Fibroblast of villous mesenchyme (primary cell): ENCODE measurements around the gene TCEAL7. TPM values are rescaled to one million over a fixed set of nuclear protein-coding genes. Genes with fewer than 3 reads are reported as not detected.
"Not testable (repeated sequence)": the region's sequence is repeated elsewhere in the genome, so short reads cannot be mapped to it uniquely, and the experiment has no call there.

Experiments used
- DNase-seq: peaks from one replicate; pipeline ENCODE4 v3.0.0-alpha.2; 2010; ENCODE audit warnings: low read depth
- H3K4me3 ChIP-seq: 2 replicates; pipeline ENCODE4 v1.5.1; 2011; ENCODE audit warnings: low read depth, mild to moderate bottlenecking, low read length
- total RNA-seq: library from RNA; depleted of rRNA; stranded (reverse); fragments of >200 nt; gene quantifications from 2 replicates; pipeline ENCODE4 v1.2.3, GENCODE V29; 2012
- TF ChIP-seq, protein P1 (sequence below): IDR thresholded peaks from 2 replicates; pipeline ENCODE4 v1.5.1; 2012; ENCODE audit warnings: low read depth, mild to moderate bottlenecking, low read length; ENCODE audit not compliant: insufficient read depth

The TCEAL7 gene, protein sequence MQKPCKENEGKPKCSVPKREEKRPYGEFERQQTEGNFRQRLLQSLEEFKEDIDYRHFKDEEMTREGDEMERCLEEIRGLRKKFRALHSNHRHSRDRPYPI
- 37.0 and 44.5 TPM in 2 replicates for total RNA-seq

DNA sequence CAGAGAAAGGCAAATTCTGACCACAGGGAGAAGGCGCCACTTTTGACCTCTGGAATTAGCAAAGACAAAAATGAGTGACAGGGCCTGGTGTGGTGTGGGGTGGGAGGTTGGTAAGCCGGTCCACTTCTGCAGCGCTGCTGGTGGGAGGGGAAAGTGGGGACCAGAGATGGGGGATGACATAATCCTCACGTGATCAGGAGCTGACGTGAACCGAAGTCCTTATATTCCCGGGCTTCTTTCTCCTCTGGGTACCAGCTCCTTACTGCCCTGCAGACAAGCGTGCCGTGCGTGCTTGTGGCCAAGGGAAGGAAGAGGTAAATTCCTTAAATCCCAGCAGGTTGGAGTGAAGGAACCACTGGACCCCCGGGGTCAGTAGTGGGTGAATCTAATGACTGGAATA, at the start of gene TCEAL7:
Gene TCEAL7 (plus strand): TSS at position 249 of the 400 bp plus-strand sequence. CDS start 1,165 bp downstream, outside the sequence.
- TF ChIP-seq, protein P1, sequence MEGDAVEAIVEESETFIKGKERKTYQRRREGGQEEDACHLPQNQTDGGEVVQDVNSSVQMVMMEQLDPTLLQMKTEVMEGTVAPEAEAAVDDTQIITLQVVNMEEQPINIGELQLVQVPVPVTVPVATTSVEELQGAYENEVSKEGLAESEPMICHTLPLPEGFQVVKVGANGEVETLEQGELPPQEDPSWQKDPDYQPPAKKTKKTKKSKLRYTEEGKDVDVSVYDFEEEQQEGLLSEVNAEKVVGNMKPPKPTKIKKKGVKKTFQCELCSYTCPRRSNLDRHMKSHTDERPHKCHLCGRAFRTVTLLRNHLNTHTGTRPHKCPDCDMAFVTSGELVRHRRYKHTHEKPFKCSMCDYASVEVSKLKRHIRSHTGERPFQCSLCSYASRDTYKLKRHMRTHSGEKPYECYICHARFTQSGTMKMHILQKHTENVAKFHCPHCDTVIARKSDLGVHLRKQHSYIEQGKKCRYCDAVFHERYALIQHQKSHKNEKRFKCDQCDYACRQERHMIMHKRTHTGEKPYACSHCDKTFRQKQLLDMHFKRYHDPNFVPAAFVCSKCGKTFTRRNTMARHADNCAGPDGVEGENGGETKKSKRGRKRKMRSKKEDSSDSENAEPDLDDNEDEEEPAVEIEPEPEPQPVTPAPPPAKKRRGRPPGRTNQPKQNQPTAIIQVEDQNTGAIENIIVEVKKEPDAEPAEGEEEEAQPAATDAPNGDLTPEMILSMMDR, result no peak
- peak; percentile 31 for DNase-seq
- peak within 1 kb of the TSS; percentile 40 for H3K4me3 ChIP-seq

DNA sequence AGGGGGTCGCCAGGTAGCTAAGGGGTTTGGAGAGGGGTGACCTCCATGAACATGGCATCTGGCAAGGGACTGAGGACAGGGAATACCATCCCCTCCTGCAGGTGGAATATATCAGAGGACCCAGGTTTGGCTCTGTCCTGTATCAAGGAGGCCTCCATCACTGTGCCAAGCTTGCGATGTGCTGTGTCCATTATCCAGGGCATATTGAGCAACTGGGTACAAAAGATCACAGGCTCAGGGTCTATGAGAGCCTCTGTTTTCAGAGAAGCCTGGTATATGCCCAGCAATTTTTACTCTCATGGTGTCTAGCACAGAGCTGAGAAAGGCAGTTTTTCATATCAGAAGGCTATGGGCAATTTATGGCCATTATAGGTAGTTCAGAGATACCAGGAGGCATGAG, 36.9 kb upstream of the TCEAL7 start:
- H3K4me3 ChIP-seq, result no peak overlapping the region
- no peak for DNase-seq
- TF ChIP-seq, protein P1, result no peak

DNA sequence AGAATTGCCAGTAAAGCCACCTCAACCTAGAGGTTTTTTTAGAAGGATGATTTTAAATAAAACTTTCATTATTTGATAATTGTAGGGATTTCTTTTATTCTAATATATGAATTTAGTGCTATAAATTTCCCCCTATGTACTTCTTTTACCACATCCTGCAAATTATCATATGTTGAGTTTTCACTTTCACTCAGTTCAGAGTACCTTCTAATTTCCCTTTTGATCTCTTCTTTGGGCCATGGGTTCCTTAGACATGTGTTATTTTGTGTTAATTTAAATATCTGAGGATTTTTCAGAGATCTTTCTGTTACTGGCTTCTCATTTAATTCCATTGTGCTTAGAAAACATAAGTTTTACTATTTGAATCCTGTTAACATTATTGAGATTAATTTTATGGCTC, 25.3 kb upstream of the TCEAL7 start:
- DNase-seq, result no peak
- H3K4me3 ChIP-seq, result no peak overlapping the region
- TF ChIP-seq, protein P1, result no peak

DNA sequence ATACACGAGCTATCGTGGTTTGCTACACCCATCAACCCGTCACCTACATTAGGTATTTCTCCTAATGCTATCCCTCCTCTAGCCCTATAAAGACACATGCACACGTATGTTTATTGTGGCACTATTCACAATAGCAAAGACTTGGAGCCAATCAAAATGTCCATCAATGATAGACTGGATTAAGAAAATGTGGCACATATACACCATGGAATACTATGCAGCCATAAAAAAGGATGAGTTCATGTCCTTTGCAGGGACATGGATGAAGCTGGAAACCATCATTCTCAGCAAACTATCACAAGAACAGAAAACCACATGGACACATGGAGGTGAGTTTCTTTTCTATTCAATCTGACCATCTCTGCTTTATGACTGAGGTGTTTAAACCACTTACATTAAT, 24.4 kb upstream of the TCEAL7 start:
- not testable (repeated sequence) for DNase-seq

DNA sequence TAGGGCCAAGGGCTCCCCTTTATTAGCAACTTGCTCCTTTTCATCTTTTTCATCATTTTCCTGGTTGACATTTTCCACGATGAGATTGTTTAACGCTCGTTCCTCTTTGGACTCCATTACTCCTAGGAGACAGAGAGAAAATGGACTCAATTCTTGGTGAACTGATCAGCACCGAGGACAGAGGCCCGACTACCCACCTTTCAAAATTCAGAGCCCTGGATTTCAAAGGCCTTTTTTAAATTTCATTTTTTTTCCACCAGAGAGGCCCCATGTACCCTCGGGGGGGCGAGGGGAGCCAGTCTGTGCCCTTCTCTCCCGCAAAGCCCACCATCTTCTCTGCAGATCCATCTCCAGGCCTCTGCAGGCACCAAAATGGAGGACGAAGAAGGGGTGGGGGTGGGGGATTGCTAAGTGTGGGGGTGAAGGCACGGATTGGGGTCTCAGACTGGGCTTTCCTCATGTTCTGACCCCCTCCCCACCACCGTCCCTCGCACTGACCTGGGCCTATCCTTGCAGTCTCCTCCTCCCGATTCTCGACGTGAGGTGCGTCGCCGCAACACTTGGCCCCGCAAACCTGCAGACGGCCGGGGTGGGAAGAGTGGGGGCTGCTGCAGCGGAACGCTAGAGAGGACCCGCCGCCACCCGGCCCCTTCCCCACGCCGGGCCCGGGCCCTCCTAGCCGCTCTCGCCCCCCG, 20.0 kb upstream of the TCEAL7 start:
- H3K4me3 ChIP-seq, result peak overlapping the region; percentile 44
- TF ChIP-seq, protein P1, result no peak
- DNase-seq, result no peak

More for the DNA sequence above, 24.4 kb upstream of the TCEAL7 start:
- H3K4me3 ChIP-seq, result not testable (repeated sequence)

DNA sequence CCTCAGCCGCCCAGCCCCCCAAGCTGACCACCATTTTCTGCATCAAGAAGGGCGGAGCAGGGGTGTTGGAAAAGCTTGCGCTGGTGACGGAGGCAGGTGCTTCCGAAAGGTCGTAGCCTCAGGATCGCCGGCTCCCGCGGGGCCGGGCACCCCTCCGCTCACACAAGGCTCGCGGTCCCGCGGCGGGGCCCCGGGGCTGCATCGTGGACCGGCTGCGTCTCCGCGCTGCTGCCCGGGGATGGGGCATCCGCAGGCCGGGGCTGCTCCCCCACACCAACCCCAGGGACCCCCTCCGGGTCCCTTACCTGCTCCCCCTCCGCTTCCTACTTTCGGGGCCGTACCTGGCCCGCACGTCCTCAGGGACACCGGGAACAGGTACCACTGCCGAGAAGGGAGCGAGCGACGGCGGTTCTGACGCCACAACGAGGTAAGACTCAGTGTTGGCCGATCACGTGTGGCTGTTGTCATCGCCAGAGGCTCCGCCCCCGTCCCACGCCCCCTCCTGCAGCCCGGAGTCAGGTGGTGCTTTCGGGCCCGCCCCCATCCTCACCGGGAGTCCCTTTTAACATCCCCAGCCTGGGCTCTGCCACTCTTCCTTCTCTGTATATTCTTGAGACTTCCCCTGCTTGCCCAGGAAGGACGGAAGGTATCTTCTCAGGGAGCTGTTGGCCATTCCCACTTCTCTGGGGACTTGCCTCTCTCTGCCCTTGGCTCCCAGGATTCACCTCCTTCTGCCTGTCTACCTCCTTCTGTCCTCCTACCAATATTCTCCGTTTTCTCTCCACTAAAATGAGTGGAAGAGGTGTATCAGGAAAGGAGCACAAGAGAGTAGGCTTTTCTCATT, 19.3 kb upstream of the TCEAL7 start, which contains the start of gene BEX2:
Gene BEX2 (minus strand): TSS at position 436 of the 844 bp plus-strand sequence. CDS start 1,014 bp downstream, outside the sequence.
- peak within 1 kb of the TSS; percentile 44 for H3K4me3 ChIP-seq
- DNase-seq, result peak; percentile 13
- TF ChIP-seq, protein P1, result no peak

DNA sequence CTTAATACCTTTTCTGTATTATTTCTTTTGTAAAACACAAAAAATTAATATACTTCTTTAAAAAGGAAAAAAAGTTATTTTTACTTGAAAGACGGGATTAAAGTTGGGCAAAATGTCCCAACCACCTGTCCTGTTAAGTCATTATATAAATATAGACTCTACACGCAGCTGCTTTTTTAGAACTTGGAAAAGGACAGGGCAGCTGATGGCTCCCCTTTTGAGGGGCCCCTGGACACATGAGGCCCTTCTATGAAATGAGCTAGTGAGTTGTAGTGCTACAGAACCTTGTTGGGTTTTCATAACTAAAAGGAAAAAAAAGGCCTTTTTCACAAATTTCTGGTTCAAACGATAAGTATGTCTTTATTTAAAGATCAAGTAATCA, 18.6 kb upstream of the TCEAL7 start:
- TF ChIP-seq, protein P1, result no peak
- no peak overlapping the region for H3K4me3 ChIP-seq
- DNase-seq, result no peak
